HG03469 (cell line): ENCODE data around the gene GRB10.

Experiments
- ATAC-seq: cut with Tn5 transposase; IDR thresholded peaks from one replicate; pipeline ENCODE4 v1.9.1; 2021; ENCODE audit warnings: mild to moderate bottlenecking, moderate library complexity, moderate number of reproducible peaks; ENCODE audit not compliant: unreplicated experiment

Gene GRB10

DNA sequence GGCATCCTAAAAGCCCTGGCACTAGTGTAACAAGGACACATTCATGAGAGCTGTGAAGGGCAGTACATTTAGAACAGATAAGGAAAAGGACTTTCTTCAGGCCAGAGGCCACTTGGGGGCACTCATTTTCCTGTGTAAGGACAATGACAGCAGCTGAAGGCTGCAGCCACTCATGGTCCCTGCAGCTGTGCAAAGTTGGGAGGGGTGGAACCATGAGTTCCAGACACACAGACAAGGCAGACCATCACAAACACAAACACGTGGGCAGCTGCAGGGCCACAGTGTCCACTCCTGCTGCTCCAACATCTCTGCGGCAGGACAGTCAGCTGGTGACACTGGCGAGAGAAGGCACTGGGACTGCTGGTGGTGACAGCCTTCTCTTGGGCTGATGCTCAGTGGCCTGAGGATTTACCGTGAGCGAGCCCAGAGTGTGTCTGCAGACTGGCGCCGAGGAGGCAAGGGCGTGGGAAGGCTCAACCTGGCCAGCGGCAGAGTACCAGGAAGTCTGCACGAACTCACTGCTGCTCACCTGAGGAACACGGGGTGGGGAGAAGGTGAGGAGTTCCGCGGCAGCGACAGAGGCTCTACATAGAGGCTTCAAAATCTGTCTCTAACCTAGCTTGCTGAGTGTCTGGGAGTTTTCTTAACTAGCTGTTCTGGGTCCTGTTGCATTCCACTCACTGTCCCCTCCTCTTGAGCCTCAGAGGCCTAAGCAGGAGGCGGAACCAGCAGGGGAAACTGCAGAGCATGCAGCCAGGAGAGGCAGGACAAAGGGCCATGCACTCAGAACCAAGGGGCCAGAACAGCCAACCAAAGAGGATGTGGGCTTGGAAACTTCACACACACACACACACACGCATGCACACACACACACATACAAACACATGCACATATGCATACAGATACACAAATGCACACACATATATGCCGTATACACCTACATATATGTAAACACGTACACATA is 141.0 kb downstream of the GRB10 start:
- no peak for ATAC-seq

DNA sequence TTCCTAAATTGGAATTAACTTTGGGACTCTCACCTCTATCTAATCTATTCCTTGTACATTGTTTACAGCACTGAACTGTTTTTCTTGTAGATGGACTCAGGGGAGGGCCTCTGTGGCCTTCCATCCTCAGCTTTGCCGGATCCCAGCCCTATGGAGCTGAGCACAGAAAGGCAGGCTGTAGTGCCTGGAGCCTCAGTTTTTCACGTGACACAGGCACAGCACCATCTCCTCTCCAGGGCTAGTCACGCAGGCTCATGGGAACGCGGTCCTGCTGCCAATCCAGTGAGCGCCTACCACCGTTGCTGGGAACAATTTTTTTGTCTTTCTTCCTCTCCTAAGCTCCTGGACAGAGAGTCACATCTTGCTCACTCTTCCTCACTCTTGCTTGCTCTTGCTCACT is 141.9 kb downstream of the GRB10 start:
- ATAC-seq, result no peak

DNA sequence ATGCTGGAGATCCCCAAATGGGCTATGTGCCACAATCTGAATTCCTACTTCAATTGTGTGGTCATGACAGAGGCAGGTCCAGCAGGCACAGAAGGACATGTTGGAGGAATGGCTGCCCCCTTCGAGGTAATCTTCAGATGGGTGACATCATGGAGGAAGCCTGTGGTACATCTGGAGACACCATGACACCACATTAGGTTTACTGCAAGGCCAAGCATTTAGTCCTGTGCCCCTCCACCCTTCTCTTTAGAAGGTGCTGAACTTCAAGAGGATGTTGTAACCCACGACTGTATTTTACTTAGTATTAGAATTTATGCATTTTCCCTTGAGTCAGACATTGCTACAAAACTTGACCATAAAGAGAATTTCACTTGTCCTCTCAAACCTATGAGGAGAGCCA is 142.4 kb downstream of the GRB10 start:
- ATAC-seq, result no peak

DNA sequence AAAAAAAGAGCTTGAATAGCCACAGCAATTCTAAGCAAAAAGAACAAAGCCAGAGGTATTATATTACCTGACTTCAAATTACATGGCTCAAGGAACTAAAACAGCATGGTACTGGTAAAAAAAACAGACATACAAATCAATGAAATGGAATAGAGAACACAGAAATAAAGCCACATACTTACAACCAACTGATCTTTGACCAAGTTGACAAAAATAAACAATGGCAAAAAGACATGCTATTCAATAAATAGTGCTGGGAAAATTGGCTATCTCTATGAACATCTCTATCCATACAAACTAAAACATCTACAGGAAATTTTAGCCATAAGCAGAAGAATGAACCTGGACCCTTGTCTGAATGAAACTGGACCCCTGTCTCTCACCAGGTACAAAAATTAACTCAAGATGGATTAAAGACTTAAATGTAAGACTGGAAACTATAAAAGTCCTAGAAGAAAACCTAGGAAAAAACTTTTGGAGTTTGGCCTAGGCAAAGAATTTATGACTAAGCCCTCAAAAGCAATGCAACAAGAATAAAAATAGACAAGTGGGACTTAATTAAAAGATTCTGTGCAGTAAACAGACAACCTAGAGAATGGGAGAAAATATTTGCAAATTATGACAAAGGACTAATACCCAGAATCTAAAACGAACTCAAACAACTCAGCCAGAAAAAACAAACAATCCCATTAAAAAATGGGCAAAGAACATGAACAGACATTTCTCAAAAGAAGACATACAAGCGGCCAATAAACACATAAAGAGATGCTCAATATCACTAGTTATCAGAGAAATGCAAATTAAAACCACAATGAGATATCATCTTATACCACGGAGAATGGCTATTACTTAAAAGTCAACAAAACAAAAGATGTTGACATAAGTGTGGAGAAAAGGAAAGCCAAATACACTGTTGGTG is 144.7 kb downstream of the GRB10 start:
- ATAC-seq, result no peak

DNA sequence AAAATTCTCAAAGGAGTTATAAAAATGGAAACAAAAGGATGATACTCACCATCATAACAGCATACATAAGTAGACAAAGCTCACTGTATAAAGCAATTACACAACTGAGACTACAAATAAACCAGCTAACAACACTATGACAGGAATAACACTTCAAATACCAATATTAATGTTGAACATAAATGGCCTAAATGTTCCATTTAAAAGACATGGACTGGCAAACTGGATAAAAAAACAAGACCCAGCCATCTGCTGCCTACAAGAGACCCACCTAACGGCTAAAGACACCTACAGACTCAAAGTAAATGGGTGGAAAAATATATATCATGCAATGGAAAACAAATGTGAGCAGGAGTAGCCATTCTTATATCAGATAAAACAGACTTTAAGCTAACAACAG is 148.3 kb downstream of the GRB10 start:
- ATAC-seq, result no peak

DNA sequence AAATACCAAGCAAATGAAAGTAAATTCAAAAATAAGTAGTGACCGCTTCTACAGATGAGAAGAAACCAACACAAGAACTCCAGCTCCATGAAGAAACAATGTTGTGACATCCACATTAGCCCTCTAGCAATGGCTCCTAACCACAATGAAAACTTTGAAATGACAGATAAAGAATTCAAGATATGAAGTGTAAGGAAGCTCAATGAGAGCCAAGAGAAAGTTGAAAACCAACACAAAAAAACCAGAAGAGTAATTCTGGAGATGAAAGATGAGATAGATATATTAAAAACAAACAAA is 149.3 kb downstream of the GRB10 start:
- no peak for ATAC-seq

- ATAC-seq, result peak; percentile 76
Measured at GRCh38 chr7:50632561-50633413, 149.9 kb downstream of the GRB10 start.

DNA sequence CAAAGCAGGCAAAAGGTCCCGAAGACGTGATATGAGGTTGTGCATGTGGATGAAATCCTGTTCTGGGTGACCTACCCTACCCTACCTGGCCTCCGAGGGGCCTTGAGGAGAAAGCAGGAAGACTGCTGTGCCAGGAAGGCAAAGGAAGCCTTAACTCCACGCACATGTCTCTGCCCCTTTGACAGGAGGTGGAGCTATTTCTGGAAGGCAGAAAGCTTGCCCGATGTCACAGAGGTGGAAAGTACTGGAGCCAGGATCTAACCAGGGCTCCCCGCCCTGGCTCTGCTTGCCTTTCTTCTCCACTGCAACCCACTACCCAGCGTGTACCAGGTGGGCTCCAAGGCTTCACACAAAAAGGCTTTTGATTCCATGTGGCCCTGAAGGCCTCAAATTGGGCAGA is 151.1 kb downstream of the GRB10 start:
- no peak for ATAC-seq

- ATAC-seq, result no peak
Measured at GRCh38 chr7:50631100-50631499, 151.6 kb downstream of the GRB10 start.

DNA sequence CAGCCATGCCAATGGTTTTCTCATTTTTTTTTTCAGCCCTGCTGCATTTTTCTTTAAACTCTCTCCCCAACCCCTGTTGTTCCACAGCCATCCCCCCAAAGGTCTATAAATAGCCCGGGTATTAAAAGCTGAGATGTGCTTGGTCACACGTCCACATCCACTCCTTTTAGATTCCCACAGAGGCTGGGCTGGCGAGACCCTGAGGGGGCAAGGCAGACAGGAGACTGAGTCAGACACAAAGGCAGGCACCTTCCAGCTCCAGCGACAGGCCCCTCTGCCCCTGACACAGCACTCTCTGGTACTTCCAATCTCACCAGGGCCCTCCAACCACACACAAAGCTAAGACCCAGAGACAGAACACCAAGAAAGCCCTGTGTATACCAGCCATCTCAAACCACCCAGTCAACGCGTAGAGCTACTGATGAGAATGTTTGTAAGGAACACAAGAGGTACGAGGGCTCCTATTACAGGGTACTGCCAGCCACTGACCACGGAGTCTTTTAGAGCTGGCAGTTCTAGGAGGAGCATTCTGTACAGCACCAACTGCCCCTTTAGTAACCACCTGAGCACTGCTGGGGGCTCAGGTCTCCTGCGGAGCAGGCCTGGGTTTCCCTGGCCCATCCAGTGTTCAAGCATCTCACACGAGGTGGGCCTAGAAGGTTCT is 153.3 kb downstream of the GRB10 start:
- ATAC-seq, result no peak

GRCh38 chr7:50628434-50629084 is 154.1 kb downstream of the GRB10 start:
- no peak for ATAC-seq

DNA sequence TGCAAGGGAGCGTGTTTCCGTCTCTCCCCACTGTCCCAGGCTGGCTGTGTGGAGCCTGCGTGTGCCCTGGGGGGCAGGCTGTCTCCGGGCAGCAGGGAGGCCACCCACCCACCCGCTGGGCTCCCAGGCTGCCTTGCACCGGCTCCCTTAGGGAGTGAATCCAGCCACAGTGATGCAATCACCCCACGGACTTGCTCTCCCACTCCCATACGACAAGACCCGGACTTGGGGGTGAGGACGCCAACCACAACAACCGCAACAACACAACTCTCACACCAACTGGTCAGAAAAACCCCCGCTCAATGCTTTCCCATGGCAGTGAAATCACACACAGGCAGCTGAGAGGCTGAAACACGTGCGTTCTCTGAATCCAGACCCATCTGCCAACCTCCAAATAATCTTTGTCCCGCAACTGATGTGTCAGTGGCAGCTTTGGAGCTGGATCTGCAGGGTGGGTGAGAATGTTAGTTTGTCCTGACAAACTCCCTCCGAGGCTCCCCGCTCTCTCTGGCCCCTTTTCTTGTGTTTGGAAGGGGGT is 154.8 kb downstream of the GRB10 start:
- no peak for ATAC-seq

DNA sequence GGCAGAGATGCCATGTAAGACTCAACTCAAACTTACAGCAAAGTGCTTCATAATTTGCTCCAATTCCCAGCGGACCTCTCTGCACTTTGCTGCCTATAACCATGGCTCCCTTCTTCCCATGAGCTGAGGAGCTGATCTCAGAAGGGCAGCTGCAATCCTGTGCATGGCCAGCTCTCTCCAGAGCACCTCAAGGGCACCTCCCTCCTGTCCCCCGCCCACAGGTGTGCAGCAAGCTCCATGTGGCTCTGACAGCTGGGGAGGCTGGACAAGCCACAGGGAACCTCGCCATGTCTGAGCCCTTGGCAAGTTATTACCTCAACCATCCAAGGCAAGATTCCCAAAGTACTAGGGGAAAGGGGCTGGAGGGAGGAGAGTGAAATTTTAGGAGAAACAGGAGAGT is 156.4 kb downstream of the GRB10 start:
- ATAC-seq, result no peak

GRCh38 chr7:50625360-50625759 is 157.3 kb downstream of the GRB10 start:
- ATAC-seq, result no peak

DNA sequence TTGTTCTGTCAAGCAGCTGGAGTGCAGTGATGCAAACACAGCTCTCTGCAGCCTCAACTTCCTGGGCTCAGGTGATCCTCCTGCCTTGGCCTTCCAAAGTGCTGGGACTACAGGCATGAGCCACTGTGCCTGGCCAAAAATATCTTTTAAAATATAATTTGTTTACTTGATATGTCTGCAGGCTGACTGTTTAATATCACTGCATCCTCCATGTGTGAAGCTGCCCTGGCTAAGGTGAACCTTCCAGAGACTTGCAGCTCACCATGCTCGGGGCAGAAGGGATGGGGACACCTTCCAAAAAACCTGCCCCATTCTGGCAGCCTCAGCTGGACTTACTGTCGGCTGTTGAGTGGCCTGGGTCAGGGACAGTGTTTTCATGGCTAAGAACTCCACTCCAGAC is 159.9 kb downstream of the GRB10 start:
- ATAC-seq, result no peak

- no peak for ATAC-seq
Measured at GRCh38 chr7:50621973-50622490, 160.7 kb downstream of the GRB10 start.

- no peak for ATAC-seq
Measured at GRCh38 chr7:50621206-50621605, 161.5 kb downstream of the GRB10 start.

- ATAC-seq, result no peak
Measured at GRCh38 chr7:50620433-50620832, 162.3 kb downstream of the GRB10 start.

DNA sequence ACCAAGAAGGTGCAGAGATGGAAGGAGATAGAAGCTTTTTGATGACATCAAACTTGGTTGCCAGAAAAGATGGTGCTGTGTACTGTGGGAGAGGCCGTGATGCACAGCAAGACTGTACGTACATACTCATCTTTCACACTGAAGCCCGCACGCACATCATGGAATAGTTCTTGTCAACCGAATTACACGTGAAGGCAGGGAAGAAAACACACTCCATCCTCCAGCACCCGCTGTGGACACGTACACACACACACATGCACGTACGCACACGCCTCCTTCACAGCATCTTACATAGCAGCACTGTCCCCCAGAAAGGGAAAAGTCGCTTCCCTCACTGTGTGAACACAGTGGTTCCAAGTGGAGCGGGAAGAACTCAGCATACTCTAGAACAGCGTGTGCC is 163.0 kb downstream of the GRB10 start:
- no peak for ATAC-seq
